GM12892 (cell line): ENCODE data around the gene STYXL2.

Experiments
- POLR2A ChIP-seq: IDR thresholded peaks from 2 replicates; pipeline ENCODE4 v1.6.1; 2011; ENCODE audit warnings: low read depth, low read length, control low read depth
- TAF1 ChIP-seq: IDR thresholded peaks from 2 replicates; pipeline ENCODE4 v1.6.1; 2011; ENCODE audit warnings: low read depth, mild to moderate bottlenecking, control low read depth, low read length, borderline replicate concordance

DNA sequence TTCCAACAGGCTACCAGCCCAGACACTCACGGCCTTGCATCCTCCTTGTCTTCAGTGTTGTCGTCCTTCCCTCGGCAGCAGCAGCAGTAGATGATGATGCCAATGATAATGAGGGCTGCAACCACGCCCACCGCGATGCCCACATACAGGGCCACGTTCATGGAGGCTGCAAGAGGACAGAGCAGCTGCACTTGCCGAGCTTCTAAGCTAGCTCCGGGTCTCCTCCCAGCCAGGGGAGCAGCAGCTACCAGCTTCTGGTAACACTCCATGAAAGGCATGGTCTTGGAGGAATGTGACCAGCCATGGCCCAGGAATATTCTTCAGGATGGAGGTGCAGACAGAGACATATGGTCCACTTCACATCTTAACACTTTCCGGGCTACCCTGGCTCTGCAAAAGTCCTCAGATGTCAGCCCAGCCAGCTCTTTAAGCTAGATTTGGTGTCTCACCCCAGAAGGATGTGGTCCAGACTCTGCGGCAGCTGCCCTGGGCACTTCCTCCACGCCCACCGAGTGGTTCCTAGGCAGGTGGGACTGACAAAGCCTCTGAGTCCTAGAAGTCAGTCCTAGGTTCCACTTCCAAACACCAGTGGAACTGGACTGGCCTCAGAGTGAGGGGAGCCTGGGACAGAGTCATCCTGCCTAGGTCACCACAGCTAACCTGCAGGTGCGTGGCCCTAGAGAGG is 38.8 kb upstream of the STYXL2 start:
- TF ChIP-seq TAF1 (no peak), POLR2A (no peak)
